Measurements from ENCODE around the gene BTNL3.
"Not testable (repeated sequence)": the region's sequence is repeated elsewhere in the genome, so short reads cannot be mapped to it uniquely, and the experiment has no call there.

The BTNL3 gene

DNA sequence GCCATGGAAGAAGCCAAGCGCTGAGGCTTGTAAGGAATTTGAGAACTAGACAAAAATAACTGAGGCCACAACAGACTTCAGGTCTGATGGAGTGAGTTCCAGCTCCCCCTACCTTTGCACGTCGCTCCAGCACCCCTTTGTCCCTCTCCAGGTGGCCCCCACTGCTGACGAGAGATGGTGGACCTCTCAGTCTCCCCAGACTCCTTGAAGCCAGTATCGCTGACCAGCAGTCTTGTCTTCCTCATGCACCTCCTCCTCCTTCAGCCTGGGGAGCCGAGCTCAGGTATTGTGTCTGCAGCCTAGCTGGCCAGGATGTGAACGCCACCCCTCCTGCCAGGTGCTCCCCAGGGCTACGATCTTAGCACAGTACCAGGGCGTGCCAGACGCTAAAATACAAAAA is 56.7 kb downstream of the BTNL3 start:
- in situ Hi-C loops (cut with MboI; ENCODE audit: low sequenced_read_pairs), result no loop called here

- in situ Hi-C loops (cut with MboI; ENCODE audit: low sequenced_read_pairs), result not testable (repeated sequence)
Observed at GRCh38 chr5:181045857-181046256, 57.2 kb downstream of the BTNL3 start.

DNA sequence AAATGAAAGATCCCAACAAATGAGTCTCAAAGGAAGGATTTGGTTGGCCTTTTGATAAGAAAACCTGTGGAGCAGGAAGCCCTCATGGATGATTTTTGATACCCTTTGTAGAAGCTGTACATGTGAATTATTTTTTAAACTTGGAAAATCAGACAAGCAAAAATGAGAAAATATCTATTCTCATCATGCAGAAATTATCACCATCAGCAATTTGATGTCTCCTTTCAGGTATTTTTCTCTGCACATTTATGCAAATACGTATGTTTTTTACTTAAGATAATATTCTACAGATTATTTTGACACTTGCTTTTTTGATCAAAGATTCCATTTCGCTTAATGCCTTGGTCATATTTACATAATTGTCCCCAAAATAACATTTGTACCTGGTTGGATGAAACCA is 58.6 kb downstream of the BTNL3 start:
- in situ Hi-C loops (cut with MboI; ENCODE audit: low sequenced_read_pairs), result no loop called here

DNA sequence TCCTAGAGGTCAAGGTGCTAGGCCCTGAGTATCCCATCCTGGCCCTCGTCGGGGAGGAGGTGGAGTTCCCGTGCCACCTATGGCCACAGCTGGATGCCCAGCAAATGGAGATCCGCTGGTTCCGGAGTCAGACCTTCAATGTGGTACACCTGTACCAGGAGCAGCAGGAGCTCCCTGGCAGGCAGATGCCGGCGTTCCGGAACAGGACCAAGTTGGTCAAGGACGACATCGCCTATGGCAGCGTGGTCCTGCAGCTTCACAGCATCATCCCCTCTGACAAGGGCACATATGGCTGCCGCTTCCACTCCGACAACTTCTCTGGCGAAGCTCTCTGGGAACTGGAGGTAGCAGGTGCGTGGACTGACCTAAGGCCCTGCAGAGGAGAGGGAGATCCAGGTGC is 59.3 kb downstream of the BTNL3 start:
- in situ Hi-C loops (cut with MboI; ENCODE audit: low sequenced_read_pairs), result no loop called here

GRCh38 chr5:181050016-181050415 is 61.4 kb downstream of the BTNL3 start:
- in situ Hi-C loops (cut with MboI; ENCODE audit: low sequenced_read_pairs), result no loop called here

GRCh38 chr5:181051841-181052671 is 63.4 kb downstream of the BTNL3 start:
- in situ Hi-C loops (cut with MboI; ENCODE audit: low sequenced_read_pairs), result no loop called here

DNA sequence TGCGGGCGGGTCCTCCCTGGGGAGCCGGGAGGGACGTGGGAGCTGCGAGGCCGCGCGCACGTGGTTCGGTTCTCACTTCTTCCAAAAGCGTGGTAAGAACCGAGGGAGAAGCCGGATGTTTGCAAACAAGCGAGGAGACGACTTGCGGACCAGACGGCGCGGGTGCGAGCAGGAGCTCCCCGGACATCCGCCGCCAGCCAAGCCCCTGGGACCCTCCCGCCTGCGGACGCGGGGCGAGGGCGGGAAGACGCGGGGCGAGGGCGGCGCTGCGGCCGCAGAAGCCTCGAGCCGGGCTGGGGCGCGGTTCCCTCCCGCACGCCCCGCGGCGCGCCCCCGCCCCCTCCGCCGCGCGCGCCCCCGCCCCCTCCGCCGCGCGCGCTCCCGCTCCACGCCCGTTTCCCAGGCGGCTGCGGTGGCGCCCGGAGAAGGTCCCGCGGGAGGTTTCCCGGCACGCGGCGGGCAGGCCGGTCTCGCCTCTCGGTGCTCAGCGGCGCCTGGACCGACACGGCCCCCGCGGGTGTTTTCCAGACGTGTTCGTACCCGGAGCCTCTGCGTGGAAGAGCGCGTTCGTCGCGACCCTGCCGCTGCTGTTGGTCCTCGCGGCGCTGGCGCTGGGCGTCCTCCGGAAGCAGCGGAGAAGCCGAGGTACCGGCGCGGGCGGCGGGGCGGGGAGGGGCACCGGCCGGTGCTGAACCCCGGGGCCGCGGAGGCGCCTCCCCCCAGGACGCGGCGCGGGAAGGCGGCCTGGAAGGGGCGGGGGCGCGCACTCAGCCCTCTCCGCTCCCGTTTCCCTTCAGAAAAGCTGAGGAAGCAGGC is 64.2 kb downstream of the BTNL3 start:
- in situ Hi-C loops (cut with MboI; ENCODE audit: low sequenced_read_pairs), result no loop called here

- in situ Hi-C loops (cut with MboI; ENCODE audit: low sequenced_read_pairs), result no loop called here
Observed at GRCh38 chr5:181053488-181054121, 65.0 kb downstream of the BTNL3 start.

DNA sequence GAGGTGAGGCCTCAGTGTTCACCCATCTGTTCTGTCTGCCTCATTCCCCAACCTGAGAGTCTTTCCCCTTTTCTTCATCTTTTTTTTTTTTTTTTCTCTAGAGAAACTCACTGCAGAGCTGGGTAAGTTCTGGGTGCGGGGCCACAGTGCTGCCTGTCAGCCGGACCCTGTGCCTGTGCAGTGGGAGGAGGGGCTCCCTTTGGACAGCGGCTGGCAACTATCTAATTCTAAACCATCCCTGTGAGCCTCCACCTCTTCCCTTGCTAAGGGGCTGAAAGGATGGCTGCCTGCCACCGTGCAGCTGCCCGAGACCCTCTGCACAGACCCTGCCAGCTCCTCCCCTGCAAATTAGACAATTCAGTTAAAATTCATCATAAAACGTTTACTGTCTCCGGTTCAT is 65.5 kb downstream of the BTNL3 start:
- in situ Hi-C loops (cut with MboI; ENCODE audit: low sequenced_read_pairs), result no loop called here

DNA sequence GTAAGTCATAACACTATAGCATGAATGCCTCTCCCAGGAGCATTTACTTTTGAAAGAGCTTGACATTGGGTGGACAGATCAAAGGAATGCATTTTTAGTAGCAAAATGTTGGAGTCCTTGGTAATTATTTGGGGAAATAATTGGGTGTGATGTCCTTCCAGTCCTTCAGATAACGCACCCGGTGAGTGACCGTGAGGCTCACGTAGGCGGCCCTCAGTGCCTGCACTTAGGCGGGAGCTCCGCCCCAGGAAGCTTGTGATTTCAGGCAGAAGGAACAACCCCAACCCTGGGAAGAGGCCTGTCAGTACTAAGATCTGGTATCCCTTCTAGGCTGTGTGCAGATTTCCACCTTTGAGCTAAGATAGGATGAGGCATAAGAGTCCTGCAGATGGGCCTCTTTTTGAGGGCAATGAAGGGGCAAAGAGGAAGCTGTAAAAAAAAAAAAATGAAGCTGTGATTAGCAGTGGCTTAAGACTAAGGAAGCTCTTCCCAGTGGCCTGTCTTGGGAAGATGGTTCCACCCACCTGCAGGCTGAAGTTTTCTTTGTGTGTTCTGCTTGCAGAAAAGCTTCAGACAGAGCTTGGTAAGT is 66.3 kb downstream of the BTNL3 start:
- in situ Hi-C loops (cut with MboI; ENCODE audit: low sequenced_read_pairs), result no loop called here

All from HL-60/S4 treated with retinoic acid at 250 ng/mL for 4 days and 3 days (cell line).